GM19468 (cell line): Measurements from ENCODE around the gene PTX3.

Experiments
- ATAC-seq: cut with Tn5 transposase; IDR thresholded peaks from one replicate; pipeline ENCODE4 v1.9.1; 2021; ENCODE audit warnings: mild to moderate bottlenecking, moderate library complexity, moderate number of reproducible peaks; ENCODE audit not compliant: unreplicated experiment; ENCODE audit errors: extremely low read depth

The PTX3 gene

DNA sequence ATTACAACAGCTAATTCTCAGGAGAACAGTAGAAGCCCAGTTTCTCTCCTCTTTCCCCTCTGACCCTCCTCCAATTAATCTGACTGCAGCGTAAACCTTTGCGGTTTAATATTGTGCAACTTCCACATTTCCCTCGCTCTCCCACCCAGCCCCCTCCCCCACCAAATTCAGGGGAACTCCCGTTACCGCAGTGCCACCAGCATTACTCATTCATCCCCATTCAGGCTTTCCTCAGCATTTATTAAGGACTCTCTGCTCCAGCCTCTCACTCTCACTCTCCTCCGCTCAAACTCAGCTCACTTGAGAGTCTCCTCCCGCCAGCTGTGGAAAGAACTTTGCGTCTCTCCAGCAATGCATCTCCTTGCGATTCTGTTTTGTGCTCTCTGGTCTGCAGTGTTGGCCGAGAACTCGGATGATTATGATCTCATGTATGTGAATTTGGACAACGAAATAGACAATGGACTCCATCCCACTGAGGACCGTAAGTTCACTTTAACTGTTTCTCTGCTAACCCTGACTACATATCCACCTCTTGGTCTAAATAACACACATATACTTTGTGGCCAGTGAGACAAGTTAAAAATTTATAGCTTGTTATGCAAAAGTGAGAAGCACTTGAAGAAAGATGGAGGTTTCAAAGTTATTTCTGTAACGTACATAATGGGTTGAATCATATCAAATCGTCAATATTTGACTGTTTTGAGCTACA, at the start of gene PTX3:
Gene PTX3 (plus strand): TSS at position 268 of the 709 bp plus-strand sequence. CDS start 84 bp downstream, at position 352.
- no peak for ATAC-seq

DNA sequence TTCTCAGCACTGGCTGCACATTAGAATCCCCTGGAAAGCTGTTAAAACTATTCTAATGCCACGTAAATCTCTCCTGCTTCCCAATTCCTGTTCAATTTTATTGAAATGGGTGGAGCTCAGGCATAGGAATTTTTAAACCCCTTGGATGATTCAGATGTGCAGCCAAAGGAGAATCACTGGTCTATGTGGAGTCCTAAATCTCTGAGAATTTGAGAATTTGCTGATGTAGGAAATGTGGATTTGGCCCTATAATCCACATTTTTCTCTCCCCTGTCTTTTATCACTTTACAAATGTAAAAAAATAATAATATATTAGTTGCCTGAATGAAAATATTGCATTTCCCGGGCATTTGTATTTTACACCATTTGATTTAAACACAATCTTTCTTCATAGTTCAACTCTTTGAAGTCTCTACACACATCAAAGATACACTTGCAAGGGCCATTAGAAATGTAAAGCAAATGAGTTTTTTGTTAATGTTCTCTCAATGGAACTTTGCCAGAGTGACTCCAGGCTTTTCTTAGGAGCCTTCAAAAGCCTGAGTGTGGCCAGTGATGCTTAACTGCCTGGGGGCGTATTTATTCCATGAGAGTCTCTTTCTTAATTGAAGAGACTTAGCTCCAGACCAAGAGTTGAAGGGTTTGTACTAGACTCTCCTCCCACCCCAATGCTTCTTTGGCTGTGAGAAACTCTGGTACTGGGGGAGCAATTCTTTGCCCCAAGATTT, 48.8 kb upstream of the PTX3 start:
- no peak for ATAC-seq

GRCh38 chr3:157388976-157389375, 47.7 kb upstream of the PTX3 start:
- ATAC-seq: no peak

DNA sequence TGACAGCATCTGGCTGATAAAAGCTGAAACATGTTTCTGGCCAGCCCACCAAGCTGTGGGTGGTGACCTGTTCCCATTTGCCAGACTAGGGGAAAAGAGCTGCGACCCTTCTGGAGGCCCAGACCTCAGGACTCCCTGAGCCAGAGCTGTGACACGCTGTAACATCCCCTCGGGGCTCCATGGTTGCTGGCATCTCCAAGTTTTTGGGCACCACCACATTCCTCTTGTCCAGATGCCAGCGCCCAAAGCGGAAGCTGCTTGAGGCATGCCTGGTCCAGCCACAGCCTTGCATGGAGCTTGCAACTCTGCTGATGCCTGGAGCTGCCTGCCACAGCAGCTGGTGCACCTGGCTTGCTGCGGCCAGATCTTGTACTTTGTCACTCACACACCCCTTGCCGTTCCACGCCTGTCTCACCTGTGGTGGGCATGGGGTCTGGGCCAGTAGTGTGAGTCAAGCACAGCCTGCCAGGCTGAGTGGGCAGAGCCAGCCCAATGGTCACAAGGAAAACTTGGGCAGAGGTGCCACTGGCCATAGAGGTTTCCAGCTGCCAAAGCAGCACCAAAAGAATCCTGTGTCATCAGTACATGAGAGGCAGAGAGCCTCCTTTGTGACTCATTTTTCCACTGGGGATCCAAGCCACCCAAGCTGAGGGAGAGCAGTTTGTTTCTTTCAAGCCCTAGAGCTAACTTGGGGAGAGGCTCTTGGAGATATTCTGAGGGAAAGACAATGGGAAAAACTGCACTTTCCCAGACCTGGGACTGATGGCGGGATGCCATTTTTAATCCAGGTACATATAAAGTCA, 45.7 kb upstream of the PTX3 start:
- ATAC-seq: no peak

DNA sequence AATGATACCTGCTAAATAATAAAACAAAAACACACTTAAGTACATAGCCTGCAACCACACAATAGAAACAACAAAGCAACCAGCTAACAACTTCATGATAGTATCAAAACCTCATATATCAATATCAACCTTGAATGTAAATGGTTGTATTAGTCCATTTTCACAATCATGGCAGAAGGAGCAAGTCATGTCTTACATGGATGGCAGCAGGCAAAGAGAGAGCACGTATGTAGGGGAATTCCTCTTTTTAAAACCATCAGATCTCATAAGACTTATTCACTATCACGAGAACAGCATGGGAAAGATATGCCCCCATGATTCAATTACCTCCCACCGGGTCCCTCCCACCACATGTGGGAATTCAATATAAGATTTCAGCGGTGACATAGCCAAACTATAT, 44.5 kb upstream of the PTX3 start:
- ATAC-seq: no peak

GRCh38 chr3:157393113-157393512, 43.5 kb upstream of the PTX3 start:
- ATAC-seq: no peak

GRCh38 chr3:157394411-157394810, 42.2 kb upstream of the PTX3 start:
- no peak for ATAC-seq

GRCh38 chr3:157398598-157398997, 38.1 kb upstream of the PTX3 start:
- no peak for ATAC-seq

DNA sequence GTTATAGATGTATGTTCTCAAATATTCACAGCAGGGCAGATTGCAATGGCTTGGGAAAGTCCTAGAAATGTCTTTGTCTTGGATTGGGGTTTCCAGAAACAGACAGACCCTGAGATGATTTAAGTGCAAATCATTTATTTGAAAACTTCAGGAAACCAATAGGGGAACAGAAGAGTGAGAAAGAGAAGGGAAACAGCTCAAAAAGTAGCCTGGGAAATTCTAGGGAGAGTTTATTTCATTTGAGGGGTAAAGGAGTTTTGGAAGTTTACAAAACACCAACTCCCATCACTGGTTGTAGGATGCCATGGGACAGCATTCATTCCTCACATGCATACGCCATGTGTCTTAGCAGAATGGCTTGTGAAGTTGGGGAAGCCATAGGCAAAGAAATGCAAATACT, 32.3 kb upstream of the PTX3 start:
- no peak for ATAC-seq

DNA sequence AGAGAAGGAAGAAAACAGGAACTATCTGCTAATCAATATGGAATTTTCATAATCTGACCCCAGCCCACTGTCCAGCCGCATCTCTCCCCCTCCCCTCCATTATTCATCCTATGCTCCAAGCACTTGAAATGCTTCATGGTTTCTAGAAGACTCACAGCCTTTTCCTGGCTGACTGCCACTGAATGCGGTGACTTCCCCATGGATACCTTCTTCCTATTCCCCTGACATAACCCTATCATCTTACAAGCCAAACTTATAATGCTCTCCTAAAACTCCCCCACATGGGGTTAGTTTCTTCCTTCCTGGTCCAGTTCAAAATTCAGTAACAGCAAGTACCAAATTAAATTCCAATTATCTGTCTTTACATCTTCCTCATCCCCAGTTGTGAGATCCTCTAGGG, 31.2 kb upstream of the PTX3 start:
- no peak for ATAC-seq

- ATAC-seq: no peak
Measured at GRCh38 chr3:157406394-157406793, 30.3 kb upstream of the PTX3 start.

DNA sequence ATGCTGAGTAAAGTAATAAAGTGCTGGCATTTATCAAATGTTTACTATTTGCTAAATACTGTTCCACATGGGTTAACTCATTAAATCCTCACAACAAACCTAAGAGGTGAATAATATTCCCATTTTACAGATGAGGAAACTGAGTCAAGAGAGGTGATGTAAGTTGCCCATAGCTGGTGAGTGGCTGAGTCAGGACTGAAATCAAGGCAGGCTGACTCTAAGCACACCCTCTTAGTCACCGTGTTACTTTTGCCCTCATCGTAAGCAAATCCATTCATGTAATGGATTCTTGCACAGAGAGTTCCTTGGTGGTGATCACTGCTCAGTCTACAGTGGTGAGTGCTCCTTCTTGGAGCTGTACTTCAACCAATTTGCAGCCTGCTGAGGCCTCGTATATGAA, 28.9 kb upstream of the PTX3 start:
- ATAC-seq: no peak

GRCh38 chr3:157408499-157409149, 28.0 kb upstream of the PTX3 start:
- ATAC-seq: no peak

DNA sequence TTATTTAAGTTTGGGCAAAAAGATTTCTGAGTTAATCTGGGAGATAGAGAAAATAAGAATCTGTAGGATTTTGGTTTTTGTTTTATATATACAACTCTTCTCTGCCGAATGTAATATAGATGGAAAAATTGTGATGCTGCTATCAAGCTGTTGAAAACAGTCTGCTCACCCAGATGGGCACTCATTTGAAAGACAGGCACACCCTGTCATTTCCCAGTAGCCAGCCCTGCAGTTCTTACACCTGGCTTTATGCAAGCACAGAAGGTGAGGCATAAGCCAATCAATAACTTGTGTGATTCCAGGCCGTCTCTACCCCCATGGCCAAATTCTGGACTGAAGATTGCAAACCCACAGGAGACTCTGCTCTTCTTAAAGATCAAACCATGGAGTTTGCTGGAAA, 27.1 kb upstream of the PTX3 start:
- no peak for ATAC-seq

DNA sequence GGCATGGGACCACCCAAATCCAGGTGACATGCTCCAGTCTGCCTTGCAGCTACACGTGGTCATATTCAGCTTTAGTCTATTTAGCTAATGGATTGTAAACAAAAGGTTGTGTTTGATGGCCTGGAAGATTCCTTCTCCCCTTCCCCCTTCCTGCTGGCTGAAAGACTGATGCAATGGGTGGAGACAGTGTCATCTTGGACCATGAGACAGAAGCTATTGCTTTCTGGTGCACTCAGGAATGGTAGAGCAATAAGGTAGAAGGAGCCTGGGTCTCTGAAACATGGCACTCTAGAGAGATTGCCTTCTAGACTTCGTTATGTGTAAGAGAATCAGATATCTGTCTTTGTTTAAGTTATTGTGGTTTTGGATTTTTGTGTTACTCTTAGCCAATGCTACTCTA, 25.7 kb upstream of the PTX3 start:
- ATAC-seq: no peak

DNA sequence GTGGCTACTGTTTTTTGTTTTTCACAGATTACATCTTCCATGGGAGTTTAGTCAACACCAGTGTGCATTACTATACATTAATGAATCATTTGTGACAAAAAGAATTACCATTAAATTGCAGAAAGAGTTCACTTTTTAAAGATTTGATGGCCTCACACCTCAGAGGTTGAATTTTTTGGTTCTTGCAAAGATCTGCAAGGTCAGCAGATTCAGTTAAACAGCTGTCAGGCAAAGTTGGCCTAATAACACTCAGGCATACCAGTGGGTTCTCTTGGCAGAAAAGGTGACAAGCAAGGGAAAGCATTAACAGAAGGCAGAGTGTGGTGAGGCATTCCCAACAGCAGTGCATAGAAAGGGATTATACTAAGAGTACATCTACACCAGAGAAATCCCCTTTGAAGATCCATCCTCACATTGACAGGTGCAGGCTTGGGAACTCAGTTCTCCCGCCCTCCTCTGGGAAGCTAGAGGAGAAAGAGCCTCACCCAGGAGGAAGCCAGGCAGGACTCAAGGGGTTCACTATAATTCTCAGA, 24.3 kb upstream of the PTX3 start:
- ATAC-seq: no peak

DNA sequence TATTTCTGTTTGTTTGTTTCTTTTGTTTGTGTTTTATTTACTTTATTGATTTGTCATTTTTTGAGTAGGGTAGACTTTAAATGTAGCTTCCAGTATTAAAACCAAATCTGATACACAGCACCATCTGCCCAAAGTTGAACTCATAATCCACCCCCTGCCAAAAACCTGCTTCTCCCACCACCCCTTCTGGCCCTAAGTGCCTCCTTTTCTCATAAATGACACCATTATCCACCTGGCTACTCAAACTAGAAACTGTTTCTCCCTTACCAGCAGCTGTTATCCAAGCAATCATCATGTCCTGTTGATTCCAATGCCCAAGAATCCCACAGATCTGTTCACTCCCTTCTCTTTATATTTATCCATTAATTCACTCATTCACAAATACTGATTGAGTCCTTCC, 21.8 kb upstream of the PTX3 start:
- no peak for ATAC-seq

DNA sequence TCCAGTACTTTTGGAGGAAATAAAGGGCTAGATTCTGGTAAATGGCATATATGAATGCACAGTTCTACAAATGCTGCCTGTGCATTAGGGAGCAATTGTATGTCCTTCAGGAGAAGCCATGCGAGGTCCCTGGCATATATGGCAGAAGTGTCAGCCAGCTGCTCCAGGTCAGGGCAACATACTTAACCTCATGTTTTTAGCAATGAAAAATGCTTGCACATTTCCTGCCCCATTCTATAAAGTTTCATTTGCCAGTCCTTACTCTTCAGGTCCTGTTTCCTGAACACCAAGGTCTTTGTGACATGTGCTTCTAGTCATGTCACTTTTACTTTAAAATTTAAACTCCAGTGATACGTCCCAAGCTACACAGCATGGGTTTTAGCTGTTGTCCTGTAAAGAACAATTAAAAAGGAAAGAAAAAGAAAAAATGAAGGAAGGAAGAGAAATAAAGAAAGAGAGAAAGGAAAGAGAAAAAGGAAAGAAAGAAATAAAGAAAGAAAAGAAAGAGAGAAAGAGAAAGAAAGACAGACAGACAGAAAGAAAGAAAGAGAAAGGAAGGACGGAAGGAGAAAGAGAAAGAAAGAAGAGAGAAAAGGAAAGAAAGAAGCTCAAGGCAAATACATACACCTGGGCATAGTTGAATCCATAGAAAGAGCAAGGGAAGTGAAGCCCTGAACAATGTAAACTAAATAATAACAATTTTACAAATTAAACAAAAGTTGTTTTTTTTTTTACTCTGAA, 20.1 kb upstream of the PTX3 start:
- ATAC-seq: no peak

- ATAC-seq: no peak
Measured at GRCh38 chr3:157417247-157417646, 19.4 kb upstream of the PTX3 start.

DNA sequence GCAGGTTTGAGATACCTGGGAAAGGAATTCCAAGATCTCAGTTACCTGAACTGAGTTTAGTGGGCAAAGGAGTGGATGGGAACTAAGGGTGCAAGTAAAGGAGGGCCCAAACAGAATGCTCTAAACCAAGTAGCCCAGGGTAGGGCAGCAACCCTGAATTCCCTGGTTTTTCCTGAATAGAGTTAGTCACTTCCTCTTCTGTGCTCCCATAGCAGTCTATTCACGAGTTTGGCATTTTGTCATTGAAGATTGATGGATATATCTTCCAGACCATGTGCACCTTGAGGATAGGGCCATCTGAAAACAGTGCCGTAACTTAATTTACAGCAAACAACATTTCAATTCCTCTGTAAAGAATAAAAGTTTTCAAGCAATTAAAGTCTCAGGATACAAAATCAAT, 18.5 kb upstream of the PTX3 start:
- ATAC-seq: no peak
